Vagina (tissue), 2 donors: ENCODE measurements around the gene VPS45.

ENCODE experiments used
- CTCF ChIP-seq, 3 experiments: fragments of 450-650 bp in 2 of 3; fragments of 200-600 bp in 1 of 3; sonication (generic) in 1 of 3; IDR thresholded peaks; one replicate each; pipeline ENCODE4 v1.5.1; 2017 to 2019; ENCODE audit warnings: antibody characterized with exemption in 3 of 3, mild to moderate bottlenecking in 2 of 3, moderate library complexity in 2 of 3
- POLR2A ChIP-seq, 2 donors: fragments of 450-650 bp; IDR thresholded peaks; one replicate each; pipeline ENCODE4 v1.6.1; 2017; ENCODE audit warnings: antibody characterized with exemption in 2 of 2, mild to moderate bottlenecking in 2 of 2, moderate library complexity in 2 of 2

- no peak for TF ChIP-seq POLR2A (IDR thresholded peaks at IDR 0.05)
- no peak for TF ChIP-seq CTCF (IDR thresholded peaks at IDR 0.05)
Measured at GRCh38 chr1:150051089-150051373, 16.5 kb upstream of the VPS45 start.
